NCI-H1417 treated with DMSO at 0.1 percent for 48 hours (cell line): Measurements from ENCODE around the gene KRTAP5-5.
"Not testable (repeated sequence)": the region's sequence is repeated elsewhere in the genome, so short reads cannot be mapped to it uniquely, and the experiment has no call there.

Source experiments
- DNase-seq: peaks from one replicate; lab custom pipeline; 2025; lab: John Stamatoyannopoulos, UW

Gene KRTAP5-5

GRCh38 chr11:1607156-1607845 is 22.3 kb upstream of the KRTAP5-5 start:
- not testable (repeated sequence) for DNase-seq

GRCh38 chr11:1607901-1608300 is 21.7 kb upstream of the KRTAP5-5 start:
- DNase-seq, result not testable (repeated sequence)

- DNase-seq, result no peak
Observed at GRCh38 chr11:1608363-1608762, 21.2 kb upstream of the KRTAP5-5 start, which contains the start of gene KRTAP5-3. TSS of gene KRTAP5-3 (minus strand) at chr11:1608463. CDS start at chr11:1608385, 78 bp downstream.

GRCh38 chr11:1618231-1618630 is 11.3 kb upstream of the KRTAP5-5 start:
- no peak for DNase-seq

- no peak for DNase-seq
Observed at GRCh38 chr11:1619449-1619848, 10.1 kb upstream of the KRTAP5-5 start.

GRCh38 chr11:1622086-1622485 is 7.5 kb upstream of the KRTAP5-5 start, which contains the start of gene KRTAP5-4:
TSS of gene KRTAP5-4 (minus strand) at chr11:1622138. CDS start at chr11:1622093, 45 bp downstream.
- no peak for DNase-seq

GRCh38 chr11:1623716-1624115 is 5.9 kb upstream of the KRTAP5-5 start:
- DNase-seq, result no peak

- DNase-seq, result no peak
Observed at GRCh38 chr11:1624621-1625020, 5.0 kb upstream of the KRTAP5-5 start.

GRCh38 chr11:1625541-1625940 is 4.0 kb upstream of the KRTAP5-5 start:
- DNase-seq, result no peak

GRCh38 chr11:1628506-1629325 is 859 bp upstream of the KRTAP5-5 start:
- DNase-seq, result no peak

GRCh38 chr11:1630271-1630670 is 696 bp downstream of the KRTAP5-5 start:
- no peak for DNase-seq

- no peak for DNase-seq
Observed at GRCh38 chr11:1631066-1631568, 1.5 kb downstream of the KRTAP5-5 start.

- no peak for DNase-seq
Observed at GRCh38 chr11:1632053-1632714, 2.6 kb downstream of the KRTAP5-5 start.

GRCh38 chr11:1633864-1634263 is 4.3 kb downstream of the KRTAP5-5 start:
- DNase-seq, result no peak

- DNase-seq, result no peak
Observed at GRCh38 chr11:1636291-1636950, 6.8 kb downstream of the KRTAP5-5 start.

GRCh38 chr11:1637628-1638027 is 8.1 kb downstream of the KRTAP5-5 start:
- no peak for DNase-seq

- no peak for DNase-seq
Observed at GRCh38 chr11:1638344-1638743, 8.8 kb downstream of the KRTAP5-5 start.

GRCh38 chr11:1639102-1639620 is 9.6 kb downstream of the KRTAP5-5 start:
- DNase-seq, result peak; percentile 89

- DNase-seq, result no peak
Observed at GRCh38 chr11:1639666-1640065, 10.1 kb downstream of the KRTAP5-5 start.

- no peak for DNase-seq
Observed at GRCh38 chr11:1640076-1640946, 10.7 kb downstream of the KRTAP5-5 start.

GRCh38 chr11:1641096-1641495 is 11.5 kb downstream of the KRTAP5-5 start:
- DNase-seq, result no peak
